GM19324 (cell line): ENCODE measurements around the gene AP3S2.
"Not testable (repeated sequence)": the region's sequence is repeated elsewhere in the genome, so short reads cannot be mapped to it uniquely, and the experiment has no call there.

Experiments
- ATAC-seq: cut with Tn5 transposase; IDR thresholded peaks from one replicate; pipeline ENCODE4 v1.9.1; 2021; ENCODE audit warnings: mild to moderate bottlenecking, moderate library complexity; ENCODE audit not compliant: unreplicated experiment, low FRiP score

Gene AP3S2

DNA sequence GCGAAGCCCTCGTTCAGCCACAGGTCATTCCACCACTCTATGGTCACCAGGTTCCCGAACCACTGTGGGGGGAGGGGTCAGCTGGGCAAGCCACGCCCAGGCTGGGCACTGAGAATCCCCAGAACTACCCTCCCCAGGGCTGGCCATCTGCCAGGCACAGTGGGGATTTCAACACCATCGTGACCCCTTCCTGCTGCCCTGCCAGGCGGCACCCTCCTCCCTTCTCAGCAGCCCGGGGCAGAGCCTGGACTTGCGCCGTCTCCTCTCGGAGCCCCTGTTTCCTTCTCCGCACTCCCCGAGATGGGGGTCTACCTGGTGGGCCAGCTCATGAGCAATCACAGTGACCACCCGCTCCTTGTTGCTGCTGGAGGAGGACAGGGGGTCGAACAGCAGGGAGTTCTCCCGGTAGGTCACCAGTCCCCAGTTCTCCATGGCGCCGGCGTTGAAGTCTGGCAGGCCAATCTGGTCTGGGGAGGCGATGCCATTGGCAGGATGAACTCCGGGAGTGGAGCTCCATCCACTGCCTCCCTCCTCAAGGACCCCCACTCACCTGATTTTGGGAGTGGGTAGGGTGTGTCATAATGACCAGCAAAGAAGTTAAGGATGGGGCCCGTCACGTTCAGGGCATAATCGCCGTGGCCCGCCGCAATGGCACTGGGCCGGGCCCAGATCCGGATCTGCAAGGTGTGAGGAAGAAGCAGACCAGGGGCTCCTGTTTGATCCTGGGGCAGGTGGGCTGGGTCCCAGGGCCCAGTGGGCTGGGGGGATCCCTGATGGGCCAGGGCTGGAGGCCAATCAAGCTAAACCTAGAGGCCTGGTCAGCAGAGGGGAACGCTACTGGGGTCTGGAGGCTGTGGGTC is 89.6 kb downstream of the AP3S2 start:
- no peak for ATAC-seq

DNA sequence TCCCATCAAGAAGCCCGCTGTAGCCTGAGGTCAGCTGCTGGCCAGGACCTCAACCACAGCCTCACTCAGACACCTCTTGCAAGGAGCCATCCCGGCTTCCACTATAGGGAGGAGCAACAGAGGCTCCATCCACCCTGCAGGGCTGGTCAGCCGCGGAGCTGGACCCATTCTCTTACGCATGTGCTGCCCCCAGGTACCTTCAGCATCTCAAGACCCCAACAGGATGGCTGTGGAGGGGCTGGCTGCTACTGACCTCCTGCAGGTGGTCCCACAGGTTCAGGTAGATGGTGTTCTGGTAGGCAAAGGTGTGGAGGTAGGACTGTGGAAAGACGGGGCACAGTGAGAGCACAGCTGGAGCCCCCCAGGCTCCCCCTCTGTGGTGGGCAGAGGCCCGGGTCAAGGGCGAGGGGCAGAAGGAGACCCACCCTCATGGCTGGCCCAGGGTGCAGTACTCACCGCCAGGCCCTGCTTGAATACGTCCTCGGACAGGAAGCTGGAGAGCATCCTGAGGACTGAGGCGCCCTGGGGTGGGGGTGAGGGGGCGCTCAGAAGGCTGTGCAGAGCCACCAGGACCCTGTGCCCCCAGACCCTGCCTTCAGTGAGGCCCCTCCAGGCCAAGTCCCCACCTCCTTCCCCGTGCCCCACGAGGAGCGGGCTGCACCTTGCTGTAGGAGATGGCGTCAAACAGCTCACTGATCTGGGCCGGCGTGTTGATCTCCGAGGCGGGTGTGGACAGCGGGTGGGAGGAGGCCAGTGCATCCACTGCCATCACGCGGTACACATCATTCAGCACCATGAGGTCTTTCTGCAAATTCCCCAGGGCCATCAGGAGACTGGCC is 90.6 kb downstream of the AP3S2 start:
- no peak for ATAC-seq

DNA sequence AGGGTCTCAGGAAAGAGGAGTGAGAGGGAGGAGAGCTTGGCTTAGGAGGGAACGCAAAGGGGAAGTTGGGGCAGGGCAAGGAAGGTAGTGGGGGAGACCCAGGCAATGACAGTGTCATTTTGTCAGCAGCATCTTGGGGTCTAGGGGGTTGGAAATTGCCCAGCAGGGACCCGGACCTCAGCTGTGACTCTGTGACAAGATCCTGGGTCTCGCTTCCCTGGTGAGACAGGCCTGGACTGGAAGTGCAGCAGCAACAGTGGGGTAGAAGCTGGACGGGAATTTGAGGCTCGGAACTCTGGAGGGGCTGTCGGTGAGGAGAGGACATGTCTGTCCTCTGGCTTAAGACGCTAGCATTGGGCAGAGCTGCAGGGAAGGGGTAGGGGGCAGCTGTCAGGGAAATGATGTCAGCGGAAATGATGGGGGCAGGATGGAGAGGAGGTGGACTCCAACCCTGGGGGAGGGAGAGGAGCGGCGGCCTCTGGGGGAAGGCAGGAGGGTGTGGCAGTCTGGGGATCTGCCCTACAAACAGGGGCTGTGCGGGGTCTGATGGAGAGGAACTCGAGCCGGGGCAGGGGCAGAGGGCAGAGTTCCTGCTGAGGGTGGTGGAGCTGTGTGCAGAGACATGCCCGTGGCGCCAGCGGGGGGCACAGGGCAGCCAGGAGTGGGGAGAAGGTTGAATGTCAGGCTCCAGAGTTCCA is 91.4 kb downstream of the AP3S2 start:
- no peak for ATAC-seq

DNA sequence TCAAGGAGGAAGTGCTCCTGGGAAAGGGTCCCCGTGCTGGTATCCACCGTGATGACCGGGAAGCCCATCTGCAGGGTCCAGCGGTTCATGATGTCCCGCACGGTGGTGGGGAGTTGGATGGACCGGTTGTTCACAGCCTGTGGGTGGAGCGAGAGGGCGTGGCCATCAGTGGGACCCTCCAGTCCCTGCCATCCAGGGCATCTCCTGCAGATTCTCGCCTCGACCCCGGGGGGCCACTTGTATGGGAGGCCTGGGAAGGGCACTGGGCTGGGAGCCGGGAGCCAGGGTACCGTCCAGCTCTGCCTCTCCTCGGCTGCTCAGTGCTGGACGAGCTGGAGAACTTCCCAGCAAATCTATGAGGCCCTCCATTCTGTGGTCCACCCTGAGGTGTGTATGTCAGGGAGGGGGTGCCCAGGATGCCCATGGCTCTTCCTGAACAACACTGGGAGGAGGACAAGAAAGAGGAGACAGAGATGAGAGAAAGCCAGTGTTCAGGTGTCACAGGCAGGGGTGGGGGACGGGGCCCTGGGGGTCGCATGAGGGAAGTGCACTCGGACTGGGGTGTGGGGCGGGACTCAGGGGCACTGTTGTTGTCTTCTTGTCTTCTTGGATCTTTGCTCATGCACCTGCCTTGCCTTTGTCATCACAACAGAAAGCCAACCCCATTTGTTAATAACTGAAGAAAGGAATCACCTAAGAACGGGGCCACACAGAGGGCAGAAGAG is 92.2 kb downstream of the AP3S2 start:
- ATAC-seq, result no peak

DNA sequence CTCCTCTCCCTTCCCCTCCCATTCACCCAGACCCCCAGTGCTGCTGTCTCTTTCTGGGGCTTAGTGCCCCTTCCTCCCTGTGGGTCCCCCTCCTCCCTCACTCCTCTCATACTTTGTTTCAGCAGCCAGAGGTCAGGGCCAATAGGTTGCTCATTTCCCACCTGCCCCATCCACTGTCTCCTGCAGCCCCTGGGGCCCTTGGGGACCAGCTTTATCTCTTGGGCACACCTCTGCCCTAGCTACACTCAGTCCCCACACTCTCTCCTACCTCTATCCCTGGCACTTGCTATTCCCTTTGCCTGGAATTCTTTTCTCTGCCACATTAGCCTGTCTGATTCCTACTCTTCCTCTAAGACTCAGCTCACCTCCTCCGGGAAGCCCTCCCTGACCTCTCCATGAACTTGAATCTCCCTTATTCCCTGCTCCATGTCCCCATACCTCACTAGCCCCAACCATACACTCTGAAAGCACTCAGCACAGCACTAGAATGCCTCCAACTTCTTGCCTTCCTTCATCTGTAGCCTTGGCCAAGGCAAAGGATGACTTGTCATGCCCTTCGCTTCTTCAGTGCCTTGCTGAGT is 93.8 kb downstream of the AP3S2 start:
- ATAC-seq, result no peak

DNA sequence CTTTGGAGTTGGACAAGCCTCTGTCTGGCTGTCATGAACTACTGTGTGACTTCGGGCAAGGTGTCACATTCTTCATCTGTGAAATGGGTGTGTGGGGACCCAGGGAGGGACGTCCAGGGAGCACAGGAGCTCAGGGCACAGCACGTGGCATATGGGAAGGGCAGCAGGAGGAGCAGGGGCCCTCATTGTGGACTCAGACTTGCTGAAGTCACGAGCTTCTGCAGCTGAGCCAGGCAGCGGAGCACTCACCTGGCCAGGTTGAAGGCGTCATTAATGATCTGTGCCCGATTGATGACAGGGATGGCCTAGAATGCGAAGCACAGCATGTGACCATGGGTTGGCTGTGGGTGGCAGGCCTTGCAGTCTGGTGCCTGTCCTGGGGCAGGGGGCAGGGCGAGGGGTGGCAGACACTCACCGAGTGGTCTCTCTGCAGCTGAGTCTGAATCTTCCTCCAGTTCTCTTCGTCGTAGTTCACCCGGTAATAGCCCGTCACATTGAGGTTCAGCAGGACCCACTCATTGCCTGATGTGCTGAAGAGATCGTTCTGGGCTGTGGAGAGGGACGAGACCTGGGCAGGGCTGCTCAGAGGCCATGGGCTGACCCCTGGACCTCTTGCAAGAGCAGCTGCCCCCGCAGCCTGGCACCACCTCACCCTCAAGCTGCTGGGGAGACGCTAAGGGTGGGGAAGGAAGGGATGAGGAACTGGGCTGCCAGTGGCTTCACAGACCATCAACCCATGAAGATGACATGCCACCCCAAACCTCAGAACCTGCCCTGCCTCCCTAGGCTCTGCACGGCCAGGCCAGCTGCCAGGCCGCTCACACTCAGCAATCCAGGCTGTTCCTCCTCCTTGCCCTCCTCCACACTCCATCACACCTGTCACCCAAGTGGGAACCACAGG is 94.5 kb downstream of the AP3S2 start:
- no peak for ATAC-seq

DNA sequence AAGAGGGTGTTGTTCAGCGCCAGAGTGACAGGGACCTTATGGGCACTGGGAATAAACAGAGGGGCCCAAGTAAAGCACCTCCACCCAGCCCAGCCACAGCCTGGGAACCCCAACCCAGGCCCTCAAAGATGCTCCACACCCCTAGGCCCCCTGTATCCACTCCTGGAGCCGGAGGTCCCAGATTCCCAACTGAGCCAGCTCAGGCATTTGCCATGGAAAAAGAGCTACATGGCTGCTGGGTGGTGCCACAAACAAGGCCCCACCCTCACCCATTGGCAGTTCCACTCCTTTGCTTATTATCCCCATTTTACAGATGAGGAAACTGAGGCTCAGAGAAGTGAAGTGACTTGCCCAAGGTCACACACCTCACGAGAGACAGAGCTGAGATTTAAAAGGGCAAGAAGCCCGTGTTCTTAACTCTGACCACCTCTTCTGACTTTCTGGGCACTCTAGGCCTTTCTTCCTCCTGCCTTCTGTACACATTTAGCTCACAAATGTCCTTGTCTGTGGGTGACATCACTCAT is 96.1 kb downstream of the AP3S2 start:
- no peak for ATAC-seq

DNA sequence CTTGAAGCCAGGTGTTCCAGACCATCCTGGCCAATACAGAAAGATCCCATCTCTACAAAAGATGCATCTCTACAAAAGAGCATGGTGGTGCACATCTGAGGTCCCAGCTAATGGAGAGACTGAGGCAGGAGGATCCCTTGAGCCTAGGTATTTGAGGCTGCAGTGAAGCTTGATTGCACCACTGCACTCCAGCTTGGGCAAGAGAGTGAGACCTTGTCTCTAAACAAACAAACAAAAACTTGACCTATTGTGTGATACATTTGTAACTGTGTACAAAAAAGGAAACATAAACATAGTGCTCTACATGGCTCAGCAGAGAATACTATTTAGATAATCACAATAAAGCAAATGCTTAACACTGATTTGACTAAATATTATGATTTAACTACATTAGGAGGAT is 97.8 kb downstream of the AP3S2 start:
- ATAC-seq, result no peak

DNA sequence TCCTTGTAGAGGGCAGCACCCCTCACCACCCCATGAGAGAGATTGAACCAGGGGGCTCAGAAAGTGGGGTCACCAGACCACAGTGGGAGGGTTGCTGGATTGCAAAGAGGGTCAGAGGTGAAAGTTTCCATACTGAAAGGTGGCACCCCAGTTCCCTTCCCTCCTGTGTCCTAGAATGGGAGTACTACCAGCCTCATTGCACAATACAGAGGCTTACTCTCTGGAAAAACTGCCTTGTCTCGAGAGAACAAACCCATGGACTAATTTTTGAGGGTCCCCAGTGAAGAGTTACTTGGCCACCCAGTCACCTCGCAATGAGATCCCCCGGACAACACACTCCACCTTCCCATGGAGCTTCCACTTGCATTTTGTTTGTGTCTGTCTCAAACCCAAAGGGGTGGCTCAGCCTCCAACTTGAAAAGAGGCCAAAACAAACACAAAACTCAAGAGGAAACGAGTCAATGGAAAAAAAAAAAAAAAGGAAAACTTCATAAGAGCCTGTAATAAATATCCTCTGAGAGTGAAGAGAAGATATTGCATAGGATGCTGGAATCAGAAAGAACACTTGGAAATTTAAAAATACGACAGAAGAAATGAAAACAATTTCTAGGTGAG is 99.1 kb downstream of the AP3S2 start:
- ATAC-seq, result no peak

DNA sequence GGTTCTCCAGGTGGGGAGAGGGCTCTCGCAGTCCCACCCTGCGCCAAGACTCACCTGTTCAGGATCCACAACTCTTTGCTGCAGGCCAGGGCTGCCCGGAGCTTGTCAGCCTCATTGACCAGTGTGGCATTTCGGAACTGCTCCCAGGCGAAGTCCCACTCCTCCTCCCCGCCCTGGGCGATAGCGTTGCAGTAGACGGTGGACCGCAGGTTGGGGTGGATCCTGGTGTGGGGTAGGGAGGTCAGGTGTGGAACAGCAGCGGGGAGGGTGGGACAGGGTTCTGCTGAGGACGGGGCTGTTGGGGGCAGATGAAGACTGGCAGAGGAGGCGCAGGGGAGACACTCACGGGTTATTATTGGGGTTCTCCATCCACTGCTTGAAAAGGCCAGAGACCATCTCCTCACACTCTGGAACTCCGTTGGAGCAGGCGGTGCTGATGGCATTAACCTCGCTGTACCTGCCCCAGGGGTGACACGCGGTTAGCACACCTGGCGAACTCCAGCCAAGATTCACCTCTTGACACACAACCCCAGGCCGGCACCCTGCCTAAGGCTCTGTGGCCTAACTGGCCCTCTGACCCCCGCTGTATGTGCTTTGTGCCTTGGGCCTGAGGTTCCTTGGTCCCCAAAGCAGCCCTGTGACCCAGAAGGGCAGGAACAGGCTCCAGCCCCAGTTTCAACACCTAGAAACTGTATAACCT is 101.5 kb downstream of the AP3S2 start:
- ATAC-seq, result no peak

DNA sequence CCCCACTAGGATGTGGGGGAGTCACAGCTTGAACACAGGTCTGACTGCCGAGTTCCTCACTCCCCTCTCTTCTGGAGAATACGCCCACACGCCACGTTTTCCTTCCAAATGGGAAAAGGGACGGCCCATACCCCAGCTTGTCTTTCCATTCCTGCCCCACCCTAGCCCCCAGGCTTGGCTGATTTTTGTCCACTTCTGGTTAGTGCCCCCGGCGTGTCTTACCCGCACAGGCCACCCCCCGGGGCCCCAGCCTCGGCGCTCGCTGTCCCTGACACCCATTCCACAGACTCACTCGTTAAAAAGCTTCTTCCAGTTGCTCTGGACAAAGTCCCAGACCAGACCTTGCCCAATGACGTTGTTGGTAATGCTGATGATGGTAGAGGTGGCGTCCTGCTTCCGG is 103.1 kb downstream of the AP3S2 start:
- no peak for ATAC-seq

DNA sequence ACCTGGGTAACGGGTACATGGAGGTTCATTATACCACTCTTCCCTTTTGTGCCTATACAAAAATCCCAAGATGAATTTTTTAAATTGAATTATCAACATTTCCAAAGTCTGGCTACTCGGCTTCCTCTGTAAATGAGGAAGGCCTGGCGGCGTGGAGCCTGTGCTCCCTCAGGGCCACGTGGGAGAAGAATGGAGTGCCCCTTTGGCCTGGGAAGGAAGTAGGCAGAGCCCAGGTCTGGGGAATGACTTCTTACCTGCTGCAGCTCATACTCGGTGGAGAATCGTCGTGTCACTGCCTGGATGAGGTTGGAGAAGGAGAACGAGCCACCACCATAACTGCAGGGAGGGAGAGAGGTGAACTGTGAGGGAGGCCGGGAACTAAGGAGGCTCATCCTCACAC is 103.6 kb downstream of the AP3S2 start:
- ATAC-seq, result no peak

DNA sequence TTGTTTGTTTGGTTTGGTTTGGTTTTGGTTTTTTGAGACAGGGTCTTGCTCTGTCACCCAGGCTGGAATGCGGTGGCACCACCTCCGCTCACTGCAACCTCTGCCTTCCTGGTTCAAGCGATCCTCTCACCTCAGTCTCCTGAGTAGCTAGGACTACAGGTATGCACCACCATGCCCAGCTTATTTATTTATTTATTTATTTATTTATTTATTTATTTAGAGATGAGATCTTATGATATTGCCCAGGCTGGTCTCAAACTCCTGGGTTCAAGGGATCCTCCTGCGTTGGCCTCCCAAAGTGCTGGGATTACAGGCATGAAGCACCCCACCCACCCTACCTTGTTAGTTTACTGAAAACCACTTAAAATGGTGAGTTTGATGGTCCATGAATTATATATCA is 105.2 kb downstream of the AP3S2 start:
- not testable (repeated sequence) for ATAC-seq

DNA sequence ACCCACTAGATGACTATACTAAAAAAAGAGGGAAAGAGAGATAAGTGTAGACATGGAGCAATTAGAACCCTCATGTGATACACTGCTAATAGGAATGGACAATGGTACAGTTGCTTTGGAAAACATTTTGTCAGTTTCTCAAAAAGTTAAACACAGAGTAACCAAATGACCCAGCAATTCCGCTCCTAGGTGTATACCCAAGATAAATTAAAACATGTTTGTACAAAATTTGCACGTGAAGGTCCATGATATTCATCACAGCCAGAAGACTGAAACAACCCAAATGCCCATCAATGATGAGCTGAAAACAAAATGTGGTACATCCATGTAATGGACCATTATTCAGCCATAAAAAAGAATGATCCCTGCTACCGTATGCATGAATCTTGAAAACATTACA is 105.8 kb downstream of the AP3S2 start:
- ATAC-seq, result no peak

DNA sequence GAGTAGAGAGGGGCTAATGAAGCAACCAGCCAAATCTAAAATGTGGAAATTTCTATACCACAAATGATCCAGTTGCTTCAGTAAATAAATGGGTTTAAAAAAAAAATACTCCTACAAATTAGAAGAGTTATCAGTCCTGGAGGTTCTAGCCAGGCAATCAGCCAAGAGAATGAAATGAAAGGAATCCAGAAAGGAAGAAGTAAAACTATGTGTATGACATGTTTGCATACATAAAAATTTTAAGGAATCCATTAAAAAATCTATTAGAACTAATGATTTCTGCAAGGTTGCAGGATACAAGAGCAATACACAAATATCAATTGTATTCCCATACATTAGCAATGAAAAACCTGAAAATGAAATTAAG is 108.0 kb downstream of the AP3S2 start:
- ATAC-seq, result no peak

DNA sequence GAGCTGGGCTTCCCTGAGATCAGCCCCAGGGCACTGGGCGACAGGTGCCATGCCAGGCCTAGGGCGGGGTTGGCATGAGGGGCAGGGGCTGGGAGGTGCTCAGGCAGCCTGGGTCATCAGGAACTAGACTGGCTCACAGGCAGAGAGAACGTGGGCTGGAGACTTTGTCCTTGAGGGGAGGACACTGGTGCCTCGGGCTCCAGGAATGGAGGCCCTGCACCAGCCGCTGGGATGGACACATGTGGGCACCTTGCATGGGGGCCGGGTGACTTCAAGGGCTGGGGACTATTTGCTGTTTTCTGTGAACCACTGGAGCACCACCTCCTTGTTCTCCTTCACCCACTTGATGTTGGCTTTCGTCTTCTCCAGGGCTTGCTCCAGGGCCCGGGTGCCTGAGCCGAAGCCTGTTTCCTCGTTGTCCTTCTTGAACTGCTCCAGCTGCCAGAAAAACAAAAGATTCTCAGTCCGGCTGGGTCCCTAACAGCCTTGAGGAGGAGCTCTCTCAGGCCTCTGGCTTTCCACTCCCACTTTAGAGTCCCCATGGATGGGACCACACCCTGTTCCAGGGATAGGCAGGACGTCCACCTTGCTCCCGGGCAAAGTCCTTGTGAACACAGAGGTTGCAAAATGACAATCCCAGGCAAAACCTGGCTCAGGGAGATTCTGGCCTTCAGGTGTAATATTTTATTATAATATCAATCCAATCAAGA is 108.6 kb downstream of the AP3S2 start:
- ATAC-seq, result no peak

DNA sequence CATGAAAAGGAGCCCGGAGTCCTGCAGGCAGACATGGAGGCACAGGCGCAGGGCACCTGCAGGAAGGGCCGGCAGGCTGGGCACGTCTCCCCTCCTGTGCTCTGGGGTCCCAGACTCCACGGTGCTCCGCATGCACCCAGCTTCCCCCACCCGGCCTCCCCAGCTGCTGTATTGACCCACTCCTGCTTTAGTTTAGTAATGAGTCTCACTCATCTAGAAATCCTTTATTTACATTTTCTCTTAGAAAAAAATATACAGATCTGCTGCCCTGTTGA is 109.2 kb downstream of the AP3S2 start:
- ATAC-seq, result no peak
